Measurements from ENCODE around the gene PLXDC2.

- TF ChIP-seq CTCF (IDR thresholded peaks at IDR 0.05) (no peak), POLR2A (IDR thresholded peaks at IDR 0.05) (no peak)
Observed at GRCh38 chr10:20313665-20314064, 497.4 kb downstream of the PLXDC2 start.
